ENCODE results near the gene PPRC1. TPM values are rescaled to one million over a fixed set of nuclear protein-coding genes. Genes with fewer than 3 reads are reported as not detected.

The PPRC1 gene
- total RNA-seq, 1 experiment from 2014 or later: 87.9 TPM

DNA sequence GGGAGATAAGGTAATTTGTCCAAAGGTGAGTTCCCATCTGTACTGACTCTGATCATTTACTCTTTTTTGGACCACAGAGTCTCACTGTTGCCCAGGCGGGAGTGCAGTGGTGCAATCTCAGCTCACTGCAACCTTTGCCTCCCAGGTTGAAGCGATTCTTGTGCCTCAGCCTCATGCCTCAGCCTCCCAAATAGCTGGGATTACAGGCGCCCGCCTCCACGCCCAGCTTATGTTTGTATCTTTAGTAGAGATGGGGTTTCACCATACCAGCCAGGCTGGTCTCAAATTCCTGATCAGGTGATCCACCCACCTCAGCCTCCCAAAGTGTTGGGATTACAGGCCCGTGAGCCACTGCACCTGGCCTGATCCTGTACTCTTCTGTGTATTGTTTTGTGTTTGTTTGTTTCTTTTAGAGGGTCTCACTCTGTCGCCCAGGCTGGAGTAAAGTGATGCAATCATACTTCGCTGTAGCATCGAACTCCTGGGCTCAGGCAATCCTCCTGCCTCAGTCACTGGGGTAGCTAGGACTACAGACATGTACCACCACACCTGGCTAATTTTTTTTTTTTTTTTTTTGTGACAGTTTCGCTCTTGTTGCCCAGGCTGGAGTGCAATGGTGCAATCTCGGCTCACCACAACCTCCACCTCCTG is 21.8 kb downstream of the PPRC1 start:
- intact Hi-C loops (cut with micrococcal nuclease; ENCODE audit: unreplicated experiment) (no loop called here), in situ Hi-C loops (cut with HindIII; ENCODE audit: low pct_unique_long_range_greater_than_20kb, low sequenced_read_pairs) (no loop called here)
- Histone ChIP-seq H3K4me3 (ENCODE audit: low read depth in 2 of 2, low read length in 2 of 2) (peak overlapping the region in 1 of 2 experiments; percentile 96; a peak in 1 of 4 replicates), H3K27me3 (ENCODE audit: control insufficient read depth, insufficient read depth, low read length) (no peaks in the 10 kb centered on the region), H3K27ac (ENCODE audit: low read length) (no peak overlapping the region), H3K9me3 (ENCODE audit: control insufficient read depth, insufficient read depth, low read depth, low read length) (no peaks in the 10 kb centered on the region), H3K4me1 (ENCODE audit: control insufficient read depth, insufficient read depth, low read length) (peaks cover 36% of the 10 kb centered on the region), H3K36me3 (ENCODE audit: control insufficient read depth, insufficient read depth, low read length) (peaks cover 42% of the 10 kb centered on the region)
- no TSS peak for BruUV-seq (replicated peaks)
- no peak for TF ChIP-seq SIN3A (IDR thresholded peaks at IDR 0.05; ENCODE audit: borderline replicate concordance, insufficient read depth, low read depth, low read length)
- no peak for TF ChIP-seq TCF7L2 (IDR thresholded peaks at IDR 0.05; ENCODE audit: low read depth, low read length)
- TF ChIP-seq, protein P1, sequence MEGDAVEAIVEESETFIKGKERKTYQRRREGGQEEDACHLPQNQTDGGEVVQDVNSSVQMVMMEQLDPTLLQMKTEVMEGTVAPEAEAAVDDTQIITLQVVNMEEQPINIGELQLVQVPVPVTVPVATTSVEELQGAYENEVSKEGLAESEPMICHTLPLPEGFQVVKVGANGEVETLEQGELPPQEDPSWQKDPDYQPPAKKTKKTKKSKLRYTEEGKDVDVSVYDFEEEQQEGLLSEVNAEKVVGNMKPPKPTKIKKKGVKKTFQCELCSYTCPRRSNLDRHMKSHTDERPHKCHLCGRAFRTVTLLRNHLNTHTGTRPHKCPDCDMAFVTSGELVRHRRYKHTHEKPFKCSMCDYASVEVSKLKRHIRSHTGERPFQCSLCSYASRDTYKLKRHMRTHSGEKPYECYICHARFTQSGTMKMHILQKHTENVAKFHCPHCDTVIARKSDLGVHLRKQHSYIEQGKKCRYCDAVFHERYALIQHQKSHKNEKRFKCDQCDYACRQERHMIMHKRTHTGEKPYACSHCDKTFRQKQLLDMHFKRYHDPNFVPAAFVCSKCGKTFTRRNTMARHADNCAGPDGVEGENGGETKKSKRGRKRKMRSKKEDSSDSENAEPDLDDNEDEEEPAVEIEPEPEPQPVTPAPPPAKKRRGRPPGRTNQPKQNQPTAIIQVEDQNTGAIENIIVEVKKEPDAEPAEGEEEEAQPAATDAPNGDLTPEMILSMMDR (IDR thresholded peaks at IDR 0.05): no peak
- no peak for TF ChIP-seq POLR2AphosphoS5 (IDR thresholded peaks at IDR 0.05; ENCODE audit: low read depth, low read length)
- TF ChIP-seq, protein P2, sequence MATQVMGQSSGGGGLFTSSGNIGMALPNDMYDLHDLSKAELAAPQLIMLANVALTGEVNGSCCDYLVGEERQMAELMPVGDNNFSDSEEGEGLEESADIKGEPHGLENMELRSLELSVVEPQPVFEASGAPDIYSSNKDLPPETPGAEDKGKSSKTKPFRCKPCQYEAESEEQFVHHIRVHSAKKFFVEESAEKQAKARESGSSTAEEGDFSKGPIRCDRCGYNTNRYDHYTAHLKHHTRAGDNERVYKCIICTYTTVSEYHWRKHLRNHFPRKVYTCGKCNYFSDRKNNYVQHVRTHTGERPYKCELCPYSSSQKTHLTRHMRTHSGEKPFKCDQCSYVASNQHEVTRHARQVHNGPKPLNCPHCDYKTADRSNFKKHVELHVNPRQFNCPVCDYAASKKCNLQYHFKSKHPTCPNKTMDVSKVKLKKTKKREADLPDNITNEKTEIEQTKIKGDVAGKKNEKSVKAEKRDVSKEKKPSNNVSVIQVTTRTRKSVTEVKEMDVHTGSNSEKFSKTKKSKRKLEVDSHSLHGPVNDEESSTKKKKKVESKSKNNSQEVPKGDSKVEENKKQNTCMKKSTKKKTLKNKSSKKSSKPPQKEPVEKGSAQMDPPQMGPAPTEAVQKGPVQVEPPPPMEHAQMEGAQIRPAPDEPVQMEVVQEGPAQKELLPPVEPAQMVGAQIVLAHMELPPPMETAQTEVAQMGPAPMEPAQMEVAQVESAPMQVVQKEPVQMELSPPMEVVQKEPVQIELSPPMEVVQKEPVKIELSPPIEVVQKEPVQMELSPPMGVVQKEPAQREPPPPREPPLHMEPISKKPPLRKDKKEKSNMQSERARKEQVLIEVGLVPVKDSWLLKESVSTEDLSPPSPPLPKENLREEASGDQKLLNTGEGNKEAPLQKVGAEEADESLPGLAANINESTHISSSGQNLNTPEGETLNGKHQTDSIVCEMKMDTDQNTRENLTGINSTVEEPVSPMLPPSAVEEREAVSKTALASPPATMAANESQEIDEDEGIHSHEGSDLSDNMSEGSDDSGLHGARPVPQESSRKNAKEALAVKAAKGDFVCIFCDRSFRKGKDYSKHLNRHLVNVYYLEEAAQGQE (IDR thresholded peaks at IDR 0.05; ENCODE audit: insufficient read depth in 1 of 2, low read depth in 2 of 2, low read length in 1 of 2): no peak
- ChIA-PET CTCF (interaction anchor here (1.3 kb wide), 2 partner anchors 14 to 15 kb away, joined by 3 to 4 read pairs; no protein-coding TSS in a partner anchor), POLR2A (no interaction called here)
- DNase-seq (ENCODE audit: low read depth, low spot score): no peak
- no peak for ATAC-seq

DNA sequence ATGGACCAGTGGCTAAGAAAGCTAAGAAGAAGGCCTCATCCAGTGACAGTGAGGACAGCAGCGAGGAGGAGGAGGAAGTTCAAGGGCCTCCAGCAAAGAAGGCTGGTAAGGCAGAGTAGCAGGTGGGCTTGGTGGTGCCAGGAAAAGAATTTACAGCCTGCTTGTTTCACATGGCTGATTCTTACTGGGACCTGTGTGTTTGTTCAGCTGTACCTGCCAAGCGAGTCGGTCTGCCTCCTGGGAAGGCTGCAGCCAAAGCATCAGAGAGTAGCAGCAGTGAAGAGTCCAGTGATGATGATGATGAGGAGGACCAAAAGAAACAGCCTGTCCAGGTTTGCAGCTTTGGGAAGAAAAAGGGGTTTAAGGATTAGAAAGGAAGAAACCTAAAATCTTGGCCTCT is 24.4 kb downstream of the PPRC1 start:
- no TSS peak for BruUV-seq (replicated peaks)
- no peak for TF ChIP-seq POLR2AphosphoS5 (IDR thresholded peaks at IDR 0.05; ENCODE audit: low read depth, low read length)
- no peak for ATAC-seq
- Histone ChIP-seq H3K27me3 (ENCODE audit: control insufficient read depth, insufficient read depth, low read length) (no peaks in the 10 kb centered on the region), H3K4me3 (ENCODE audit: low read depth in 2 of 2, low read length in 2 of 2) (no peak overlapping the region), H3K4me1 (ENCODE audit: control insufficient read depth, insufficient read depth, low read length) (peaks cover 14% of the 10 kb centered on the region), H3K9me3 (ENCODE audit: control insufficient read depth, insufficient read depth, low read depth, low read length) (no peaks in the 10 kb centered on the region), H3K27ac (ENCODE audit: low read length) (no peak overlapping the region), H3K36me3 (ENCODE audit: control insufficient read depth, insufficient read depth, low read length) (peaks cover 56% of the 10 kb centered on the region)
- DNase-seq (ENCODE audit: low read depth, low spot score): no peak
- intact Hi-C loops (cut with micrococcal nuclease; ENCODE audit: unreplicated experiment) (no loop called here), in situ Hi-C loops (cut with HindIII; ENCODE audit: low pct_unique_long_range_greater_than_20kb, low sequenced_read_pairs) (no loop called here)
- POLR2A ChIA-PET: no interaction called here
- CTCF ChIA-PET: interaction anchor here (1.4 kb wide), 1 partner anchor 12 kb away, joined by 5 read pairs; no protein-coding TSS in a partner anchor

DNA sequence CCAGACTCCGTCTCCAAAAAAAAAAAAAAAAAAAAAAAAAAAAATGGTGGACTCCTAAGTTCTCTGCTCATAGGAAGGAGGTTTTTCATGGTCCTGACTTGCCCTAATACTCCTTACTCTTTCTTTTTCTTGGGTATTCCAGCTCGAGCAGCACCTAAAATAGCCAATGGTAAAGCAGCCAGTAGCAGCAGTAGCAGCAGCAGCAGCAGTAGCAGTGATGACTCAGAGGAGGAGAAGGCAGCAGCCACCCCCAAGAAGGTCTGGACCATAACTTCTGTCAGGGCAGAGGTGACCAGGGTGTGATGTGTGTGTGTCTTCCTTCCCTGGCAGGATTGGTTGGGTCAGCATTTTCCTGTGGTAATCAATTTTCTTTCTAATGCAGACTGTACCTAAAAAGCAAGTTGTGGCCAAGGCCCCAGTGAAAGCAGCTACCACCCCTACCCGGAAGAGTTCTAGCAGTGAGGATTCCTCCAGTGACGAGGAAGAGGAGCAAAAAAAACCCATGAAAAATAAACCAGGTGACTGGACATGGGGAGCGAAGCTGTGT is 26.3 kb downstream of the PPRC1 start:
- intact Hi-C loops (cut with micrococcal nuclease; ENCODE audit: unreplicated experiment): no loop called here
- Histone ChIP-seq H3K4me1 (ENCODE audit: control insufficient read depth, insufficient read depth, low read length) (peaks cover 14% of the 10 kb centered on the region), H3K27ac (ENCODE audit: low read length) (no peak overlapping the region), H3K27me3 (ENCODE audit: control insufficient read depth, insufficient read depth, low read length) (no peaks in the 10 kb centered on the region), H3K9me3 (ENCODE audit: control insufficient read depth, insufficient read depth, low read depth, low read length) (no peaks in the 10 kb centered on the region), H3K4me3 (ENCODE audit: low read depth in 2 of 2, low read length in 2 of 2) (no peak overlapping the region), H3K36me3 (ENCODE audit: control insufficient read depth, insufficient read depth, low read length) (peaks cover 60% of the 10 kb centered on the region)
- TF ChIP-seq TCF7L2 (IDR thresholded peaks at IDR 0.05; ENCODE audit: low read depth, low read length) (no peak), POLR2AphosphoS5 (IDR thresholded peaks at IDR 0.05; ENCODE audit: low read depth, low read length) (no peak), SIN3A (IDR thresholded peaks at IDR 0.05; ENCODE audit: borderline replicate concordance, insufficient read depth, low read depth, low read length) (no peak)
- TF ChIP-seq, protein P2 (IDR thresholded peaks at IDR 0.05; ENCODE audit: insufficient read depth in 1 of 2, low read depth in 2 of 2, low read length in 1 of 2): no peak
- TF ChIP-seq, protein P1 (IDR thresholded peaks at IDR 0.05): no peak
- CTCF ChIA-PET: no interaction called here
- no TSS peak for BruUV-seq (replicated peaks)
- DNase-seq (ENCODE audit: low read depth, low spot score) (no peak), ATAC-seq (no peak; the same call in 1 of the 2 replicates)
- POLR2A ChIA-PET: no interaction called here
- in situ Hi-C loops (cut with HindIII; ENCODE audit: low pct_unique_long_range_greater_than_20kb, low sequenced_read_pairs): no loop called here
